ENCODE data around the gene NPHP4. TPM values are rescaled to one million over a fixed set of nuclear protein-coding genes. Genes with fewer than 3 reads are reported as not detected.

The NPHP4 gene
- polyA plus RNA-seq, 1 of the 3 experiments (the other 2 are of a cell fraction): 7.0 TPM

GRCh38 chr1:5969168-5969567 lies 23.1 kb downstream of the NPHP4 start:
- no peak overlapping the region for H3K4me3 ChIP-seq (ENCODE audit: low read depth in 2 of 2, low read length in 1 of 2)
- H3K4me1 ChIP-seq (ENCODE audit: control insufficient read depth in 1 of 2, insufficient read depth in 2 of 2, low read depth in 1 of 2, low read length in 1 of 2): peaks cover 0 to 51% of the 10 kb centered on the region in 2 experiments; a peak in 2 of 4 replicates
- H3K27ac ChIP-seq (ENCODE audit: low read depth in 2 of 2, low read length in 1 of 2): no peak overlapping the region
- POLR2A ChIA-PET: no interaction called here
- H3K79me2 ChIP-seq (ENCODE audit: insufficient read depth): no peaks in the 10 kb centered on the region
- CTCF ChIA-PET: interaction anchor here (0.7 to 1.5 kb wide), 2 partner anchors 223 to 1313 kb away, joined by 3 read pairs; no protein-coding TSS in a partner anchor
- TF ChIP-seq RXRA (IDR thresholded peaks at IDR 0.05; ENCODE audit: borderline replicate concordance, low read depth): no peak
- TF ChIP-seq FOXM1 (IDR thresholded peaks at IDR 0.05; ENCODE audit: low read depth): no peak
- no peak for TF ChIP-seq USF2 (IDR thresholded peaks at IDR 0.05; ENCODE audit: borderline replicate concordance, low read depth, low read length)
- TF ChIP-seq EP300 (IDR thresholded peaks at IDR 0.05; ENCODE audit: borderline replicate concordance in 1 of 2, low read depth in 1 of 2, low read length in 1 of 2): no peak
- 95% methylated on average over 4 of the region's 10 CpGs for WGBS (ENCODE audit: low lambda C conversion rate)
- no peak overlapping the region for H3K9ac ChIP-seq
- no peaks in the 10 kb centered on the region for H3K9me3 ChIP-seq
- H4K20me1 ChIP-seq (ENCODE audit: insufficient read depth): no peaks in the 10 kb centered on the region
- H3K36me3 ChIP-seq (replicated peaks in 1 of 2; ENCODE audit: control insufficient read depth in 1 of 2, insufficient read depth in 2 of 2, low read length in 1 of 2): peaks cover 0 to 3% of the 10 kb centered on the region in 2 experiments
- H3K27me3 ChIP-seq (ENCODE audit: insufficient read depth): no peaks in the 10 kb centered on the region
- H2AFZ ChIP-seq (ENCODE audit: low read depth): no peak overlapping the region
- no peak for DNase-seq
- no peaks in the 10 kb centered on the region for H3F3A ChIP-seq (replicated peaks; ENCODE audit: insufficient read depth)
- H3K4me2 ChIP-seq: no peak overlapping the region
- no peaks in the 10 kb centered on the region for H3K9me2 ChIP-seq

GRCh38 chr1:5968161-5968736 lies 24.0 kb downstream of the NPHP4 start:
- H3K9me3 ChIP-seq: no peaks in the 10 kb centered on the region
- H3K9me2 ChIP-seq: no peaks in the 10 kb centered on the region
- H3K36me3 ChIP-seq (replicated peaks in 1 of 2; ENCODE audit: control insufficient read depth in 1 of 2, insufficient read depth in 2 of 2, low read length in 1 of 2): peaks cover 0 to 3% of the 10 kb centered on the region in 2 experiments
- H3K4me2 ChIP-seq: no peak overlapping the region
- H2AFZ ChIP-seq (ENCODE audit: low read depth): no peak overlapping the region
- H3K4me1 ChIP-seq (ENCODE audit: control insufficient read depth in 1 of 2, insufficient read depth in 2 of 2, low read depth in 1 of 2, low read length in 1 of 2): peaks cover 0 to 51% of the 10 kb centered on the region in 2 experiments; a peak in 2 of 4 replicates
- no peak for DNase-seq
- ChIA-PET POLR2A (no interaction called here), CTCF (interaction anchor here (1.0 to 2.6 kb wide), 5 partner anchors 51 to 1316 kb away, joined by 3 to 10 read pairs (median 3); no protein-coding TSS in a partner anchor)
- WGBS (ENCODE audit: low lambda C conversion rate): 92% methylated on average over 7 of the region's 11 CpGs
- no peaks in the 10 kb centered on the region for H3F3A ChIP-seq (replicated peaks; ENCODE audit: insufficient read depth)
- no peaks in the 10 kb centered on the region for H3K79me2 ChIP-seq (ENCODE audit: insufficient read depth)
- no peak overlapping the region for H3K9ac ChIP-seq
- no peaks in the 10 kb centered on the region for H4K20me1 ChIP-seq (ENCODE audit: insufficient read depth)
- no peaks in the 10 kb centered on the region for H3K27me3 ChIP-seq (ENCODE audit: insufficient read depth)
- no peak overlapping the region for H3K4me3 ChIP-seq (ENCODE audit: low read depth in 2 of 2, low read length in 1 of 2)
- H3K27ac ChIP-seq (ENCODE audit: low read depth in 2 of 2, low read length in 1 of 2): peak overlapping the region in 1 of 2 experiments; percentile 74; a peak in 1 of 4 replicates
- TF ChIP-seq NRF1 (IDR thresholded peaks at IDR 0.05; ENCODE audit: low read depth, low read length) (no peak), EP300 (IDR thresholded peaks at IDR 0.05; ENCODE audit: borderline replicate concordance in 1 of 2, low read depth in 1 of 2, low read length in 1 of 2) (no peak), RFX5 (IDR thresholded peaks at IDR 0.05; ENCODE audit: low read length) (no peak), FOSL2 (IDR thresholded peaks at IDR 0.05; ENCODE audit: borderline replicate concordance, low read depth) (no peak), TCF12 (IDR thresholded peaks at IDR 0.05) (no peak), RXRA (IDR thresholded peaks at IDR 0.05; ENCODE audit: borderline replicate concordance, low read depth) (no peak), USF2 (IDR thresholded peaks at IDR 0.05; ENCODE audit: borderline replicate concordance, low read depth, low read length) (no peak), GABPA (IDR thresholded peaks at IDR 0.05; ENCODE audit: low read depth) (no peak), SIN3A (IDR thresholded peaks at IDR 0.05; ENCODE audit: borderline replicate concordance, low read depth, low read length) (no peak), TEAD4 (IDR thresholded peaks at IDR 0.05; ENCODE audit: borderline replicate concordance, insufficient read depth) (no peak), SMC3 (IDR thresholded peaks at IDR 0.05; ENCODE audit: low read depth, low read length) (no peak), POLR2AphosphoS5 (IDR thresholded peaks at IDR 0.05; ENCODE audit: low read depth, low read length) (no peak), MEF2A (IDR thresholded peaks at IDR 0.05; ENCODE audit: borderline replicate concordance, low read depth) (no peak), NFIC (IDR thresholded peaks at IDR 0.05; ENCODE audit: borderline replicate concordance) (no peak)
